GM19239 (cell line): ENCODE measurements around the gene PLEKHA7.
"Not testable (repeated sequence)": the region's sequence is repeated elsewhere in the genome, so short reads cannot be mapped to it uniquely, and the experiment has no call there.

Experiments used
- DNase-seq: peaks from one replicate; pipeline ENCODE4 v3.0.0; 2011; ENCODE audit warnings: low spot score; ENCODE audit not compliant: insufficient read length
- FAIRE-seq: peaks from 2 replicates; lab custom pipeline; 2011; peaks lifted over from hg19 to GRCh38; lab: Jason Lieb, UNC

Gene PLEKHA7, protein sequence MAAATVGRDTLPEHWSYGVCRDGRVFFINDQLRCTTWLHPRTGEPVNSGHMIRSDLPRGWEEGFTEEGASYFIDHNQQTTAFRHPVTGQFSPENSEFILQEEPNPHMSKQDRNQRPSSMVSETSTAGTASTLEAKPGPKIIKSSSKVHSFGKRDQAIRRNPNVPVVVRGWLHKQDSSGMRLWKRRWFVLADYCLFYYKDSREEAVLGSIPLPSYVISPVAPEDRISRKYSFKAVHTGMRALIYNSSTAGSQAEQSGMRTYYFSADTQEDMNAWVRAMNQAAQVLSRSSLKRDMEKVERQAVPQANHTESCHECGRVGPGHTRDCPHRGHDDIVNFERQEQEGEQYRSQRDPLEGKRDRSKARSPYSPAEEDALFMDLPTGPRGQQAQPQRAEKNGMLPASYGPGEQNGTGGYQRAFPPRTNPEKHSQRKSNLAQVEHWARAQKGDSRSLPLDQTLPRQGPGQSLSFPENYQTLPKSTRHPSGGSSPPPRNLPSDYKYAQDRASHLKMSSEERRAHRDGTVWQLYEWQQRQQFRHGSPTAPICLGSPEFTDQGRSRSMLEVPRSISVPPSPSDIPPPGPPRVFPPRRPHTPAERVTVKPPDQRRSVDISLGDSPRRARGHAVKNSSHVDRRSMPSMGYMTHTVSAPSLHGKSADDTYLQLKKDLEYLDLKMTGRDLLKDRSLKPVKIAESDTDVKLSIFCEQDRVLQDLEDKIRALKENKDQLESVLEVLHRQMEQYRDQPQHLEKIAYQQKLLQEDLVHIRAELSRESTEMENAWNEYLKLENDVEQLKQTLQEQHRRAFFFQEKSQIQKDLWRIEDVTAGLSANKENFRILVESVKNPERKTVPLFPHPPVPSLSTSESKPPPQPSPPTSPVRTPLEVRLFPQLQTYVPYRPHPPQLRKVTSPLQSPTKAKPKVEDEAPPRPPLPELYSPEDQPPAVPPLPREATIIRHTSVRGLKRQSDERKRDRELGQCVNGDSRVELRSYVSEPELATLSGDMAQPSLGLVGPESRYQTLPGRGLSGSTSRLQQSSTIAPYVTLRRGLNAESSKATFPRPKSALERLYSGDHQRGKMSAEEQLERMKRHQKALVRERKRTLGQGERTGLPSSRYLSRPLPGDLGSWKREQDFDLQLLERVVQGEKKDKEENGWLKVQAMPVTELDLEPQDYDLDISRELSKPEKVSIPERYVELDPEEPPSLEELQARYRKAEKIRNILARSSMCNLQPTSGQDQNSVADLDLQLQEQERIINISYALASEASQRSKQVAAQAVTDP

DNA sequence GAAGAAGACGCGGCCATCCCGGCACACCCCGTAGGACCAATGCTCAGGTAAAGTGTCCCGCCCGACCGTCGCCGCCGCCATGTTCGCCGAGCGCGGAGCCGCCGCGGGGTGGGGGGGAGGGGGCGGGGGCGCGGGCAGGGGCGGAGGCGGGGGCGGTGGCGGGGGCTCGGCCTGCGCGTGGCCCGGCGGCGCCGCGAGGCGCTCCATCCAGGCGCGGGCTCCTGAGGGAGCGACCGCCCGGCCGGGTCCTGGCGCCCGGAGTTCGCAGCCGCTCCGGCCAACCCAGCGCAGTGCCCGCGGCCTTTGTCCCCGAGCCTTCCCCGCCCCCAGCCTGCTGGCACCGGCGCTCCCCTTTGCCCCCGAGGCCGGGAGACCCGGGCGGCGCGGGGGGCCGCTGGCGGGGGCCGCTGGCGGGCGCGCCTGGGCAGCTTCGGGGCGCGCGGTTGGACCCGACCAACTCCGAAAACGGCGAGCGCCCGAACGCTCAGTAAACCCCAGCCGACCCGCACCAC, at the start of gene PLEKHA7:
Gene PLEKHA7, minus strand, starts transcription at position 94 of the 512 bp plus-strand sequence. Its CDS starts 13 bp downstream, at position 81.
- FAIRE-seq (no peak), DNase-seq (peak; percentile 36)

DNA sequence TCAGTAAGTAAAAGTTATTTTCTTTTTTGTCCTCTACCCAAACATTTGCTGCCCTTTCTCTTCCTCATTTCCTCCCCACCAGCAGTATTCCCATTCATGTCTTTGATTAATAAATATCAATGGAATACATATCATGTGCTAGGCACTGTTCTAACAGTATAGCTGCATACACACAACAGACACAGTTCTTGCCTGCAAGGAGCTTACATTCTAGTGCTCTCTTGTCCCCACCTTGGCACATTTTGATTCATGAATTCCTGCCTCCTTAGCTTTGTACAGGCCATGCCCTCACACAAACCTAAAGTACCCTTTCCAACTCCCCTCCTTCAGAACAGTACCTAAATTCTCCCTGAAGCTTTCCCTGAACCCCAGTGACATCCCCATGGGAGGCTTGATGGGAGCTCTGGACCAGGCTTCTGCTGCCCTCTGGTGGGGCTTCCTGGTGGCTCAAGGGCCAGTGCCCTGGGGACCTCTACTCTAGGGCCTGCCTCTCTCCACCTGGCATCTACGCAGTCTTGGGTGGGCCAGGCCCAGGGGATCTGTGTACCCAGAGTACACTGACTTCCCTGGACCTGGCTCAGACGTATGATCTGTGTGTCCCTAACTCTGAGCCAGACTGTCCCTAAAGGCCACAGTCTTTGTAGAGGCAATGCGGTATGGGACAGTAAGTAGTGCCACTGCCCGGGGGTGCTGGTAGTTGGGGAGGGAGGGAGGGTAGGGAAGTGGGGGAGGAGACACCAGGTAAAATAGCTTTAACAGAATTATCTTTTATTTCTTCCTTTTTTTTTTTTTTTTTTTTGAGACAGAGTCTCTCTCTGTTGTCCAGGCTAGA, 49.2 kb upstream of the PLEKHA7 start:
- DNase-seq (peak; percentile 25), FAIRE-seq (no peak)

- not testable (repeated sequence) for FAIRE-seq, DNase-seq
Measured at GRCh38 chr11:17051146-17051545, 36.9 kb upstream of the PLEKHA7 start.

DNA sequence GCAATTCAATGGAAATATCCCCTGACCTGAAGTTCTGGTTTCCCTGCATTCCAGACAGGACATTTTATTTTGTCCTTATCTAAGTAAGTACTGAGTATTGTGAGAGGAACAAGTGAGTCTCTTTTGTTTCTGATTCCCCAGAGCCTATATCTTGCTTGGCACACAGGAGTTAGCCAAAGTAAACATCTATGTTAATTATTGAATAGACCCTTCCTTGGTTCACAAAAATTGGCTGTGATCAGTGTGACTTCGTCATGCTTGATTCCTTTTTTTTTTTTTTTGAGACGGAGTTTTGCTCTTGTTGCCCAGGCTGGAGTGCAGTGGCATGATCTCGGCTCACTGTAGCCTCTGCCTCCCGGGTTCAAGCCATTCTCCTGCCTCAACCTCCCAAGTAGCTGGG, 34.3 kb upstream of the PLEKHA7 start:
- not testable (repeated sequence) for FAIRE-seq, DNase-seq

- FAIRE-seq (no peak), DNase-seq (no peak)
Measured at GRCh38 chr11:17046690-17047089, 32.5 kb upstream of the PLEKHA7 start.

DNA sequence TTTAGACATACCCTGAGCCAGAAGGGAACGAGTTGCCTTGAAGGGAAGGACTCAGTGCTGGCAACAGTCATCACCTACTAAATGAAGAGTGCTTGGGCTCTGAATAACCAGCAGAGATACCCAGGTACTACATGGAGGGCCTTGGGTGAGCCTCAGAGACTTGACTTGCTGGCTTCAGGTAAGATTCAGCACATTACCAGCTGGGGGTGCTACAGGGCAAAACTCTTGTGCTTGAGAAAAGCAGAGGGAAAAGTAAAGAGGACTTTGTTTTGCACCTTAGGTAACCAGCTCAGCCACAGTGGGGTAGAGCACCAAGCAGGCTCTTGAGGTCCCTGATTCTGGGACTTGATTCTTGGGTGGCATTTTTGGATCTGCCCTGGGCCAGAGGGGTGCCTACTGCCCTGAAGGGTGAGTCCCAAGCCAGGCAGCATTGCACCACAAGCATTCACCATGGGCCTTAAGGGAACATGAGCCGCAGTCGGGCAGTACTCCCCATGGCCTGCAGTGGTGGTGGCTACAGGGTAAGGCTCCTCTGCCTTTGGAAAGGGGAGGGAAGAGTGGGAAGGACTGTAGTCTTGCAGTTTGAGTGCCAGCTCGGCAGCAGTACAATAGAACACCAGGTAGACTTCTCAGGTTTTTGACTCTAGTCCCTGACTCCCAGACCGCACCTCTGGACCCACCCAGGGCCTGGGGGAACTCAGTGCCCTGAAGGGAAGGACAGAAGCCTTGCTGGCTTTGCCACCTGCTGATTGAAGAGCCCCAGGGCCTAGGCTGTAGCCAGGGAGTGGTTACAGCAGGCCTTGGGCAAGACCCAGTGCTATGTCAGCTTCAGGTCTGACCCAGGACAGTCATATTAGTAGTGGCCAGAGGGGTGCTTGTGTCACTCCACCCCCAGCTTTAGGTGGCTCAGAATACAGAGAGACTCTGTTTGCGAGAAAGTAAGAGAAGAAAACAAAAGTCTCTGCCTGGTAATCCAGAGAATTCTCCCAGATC, 22.7 kb upstream of the PLEKHA7 start:
- FAIRE-seq (no peak), DNase-seq (no peak)

GRCh38 chr11:17034027-17034426, 19.8 kb upstream of the PLEKHA7 start:
- FAIRE-seq, DNase-seq: not testable (repeated sequence)

DNA sequence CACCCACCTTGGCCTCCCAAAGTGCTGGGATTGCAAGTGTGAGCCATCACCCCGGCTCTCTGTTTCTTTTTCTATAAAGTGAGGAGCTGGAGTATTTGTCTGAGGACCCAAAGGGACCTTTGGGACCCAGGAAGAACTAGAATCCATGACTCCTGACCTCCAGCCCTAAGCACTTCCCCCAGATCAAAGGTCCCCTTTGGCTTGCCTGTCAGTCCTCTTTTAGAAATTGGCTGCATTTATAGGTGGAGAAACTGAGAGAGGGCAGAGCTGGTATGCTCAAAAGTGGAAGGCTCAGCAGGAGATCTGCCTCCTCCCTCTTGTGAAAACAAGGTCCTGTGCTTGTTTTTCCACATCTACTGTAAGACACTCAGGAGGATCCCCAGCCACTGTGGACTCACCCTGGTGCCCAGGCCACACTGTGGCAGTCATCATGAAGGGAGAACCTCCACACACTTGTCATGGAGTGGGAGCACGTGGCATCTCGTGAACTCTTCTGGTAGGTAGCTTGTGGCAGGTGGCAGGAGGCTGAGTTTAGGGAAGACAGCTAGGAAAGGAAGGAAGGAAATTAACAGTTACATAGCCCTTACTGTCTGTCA, 12.4 kb upstream of the PLEKHA7 start:
- no peak for FAIRE-seq
- no peak for DNase-seq

- FAIRE-seq = no peak
- no peak for DNase-seq
Measured at GRCh38 chr11:17024924-17025323, 10.7 kb upstream of the PLEKHA7 start.

DNA sequence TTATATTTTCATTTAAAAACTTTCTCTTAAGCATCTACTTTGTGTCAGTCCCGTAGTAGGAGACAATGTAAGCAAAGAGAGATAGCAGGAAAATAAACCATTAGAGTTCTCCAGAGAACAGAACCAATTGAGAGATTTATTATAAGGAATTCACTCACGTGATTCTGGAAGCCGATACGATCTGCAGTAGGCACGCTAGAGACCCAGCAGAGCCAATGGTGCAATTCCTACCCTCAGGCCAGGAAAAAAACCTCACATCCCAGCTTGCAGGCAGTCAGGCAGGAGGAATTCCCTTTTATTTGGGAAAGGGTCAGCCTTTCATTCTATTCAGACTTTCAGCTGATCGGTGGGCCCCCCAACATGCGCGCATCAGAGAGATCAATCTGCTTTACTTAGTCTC, 7.3 kb upstream of the PLEKHA7 start:
- no peak for FAIRE-seq
- no peak for DNase-seq

GRCh38 chr11:17020831-17021230, 6.6 kb upstream of the PLEKHA7 start:
- FAIRE-seq = no peak
- DNase-seq = no peak

DNA sequence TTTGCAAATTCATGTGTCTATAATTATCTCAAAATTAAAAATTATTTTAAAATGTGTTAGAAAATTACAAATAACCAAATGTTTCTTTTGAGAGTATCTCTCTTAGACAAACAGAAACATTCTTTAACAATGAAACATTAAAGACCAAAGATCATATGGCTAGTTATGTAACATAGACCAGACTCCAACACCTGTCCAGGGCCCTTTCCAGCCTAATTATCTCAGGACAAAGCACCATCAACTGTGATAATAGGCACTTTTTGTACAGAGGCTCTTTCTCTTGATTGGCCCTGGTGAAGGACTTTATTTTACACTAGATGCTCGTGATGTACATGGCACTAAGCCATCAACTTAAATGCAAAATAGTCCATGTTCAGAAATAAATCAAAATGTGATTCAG, 5.0 kb upstream of the PLEKHA7 start:
- FAIRE-seq (no peak), DNase-seq (no peak)

- FAIRE-seq (no peak), DNase-seq (no peak)
Measured at GRCh38 chr11:17015627-17016126, 1.5 kb upstream of the PLEKHA7 start.

DNA sequence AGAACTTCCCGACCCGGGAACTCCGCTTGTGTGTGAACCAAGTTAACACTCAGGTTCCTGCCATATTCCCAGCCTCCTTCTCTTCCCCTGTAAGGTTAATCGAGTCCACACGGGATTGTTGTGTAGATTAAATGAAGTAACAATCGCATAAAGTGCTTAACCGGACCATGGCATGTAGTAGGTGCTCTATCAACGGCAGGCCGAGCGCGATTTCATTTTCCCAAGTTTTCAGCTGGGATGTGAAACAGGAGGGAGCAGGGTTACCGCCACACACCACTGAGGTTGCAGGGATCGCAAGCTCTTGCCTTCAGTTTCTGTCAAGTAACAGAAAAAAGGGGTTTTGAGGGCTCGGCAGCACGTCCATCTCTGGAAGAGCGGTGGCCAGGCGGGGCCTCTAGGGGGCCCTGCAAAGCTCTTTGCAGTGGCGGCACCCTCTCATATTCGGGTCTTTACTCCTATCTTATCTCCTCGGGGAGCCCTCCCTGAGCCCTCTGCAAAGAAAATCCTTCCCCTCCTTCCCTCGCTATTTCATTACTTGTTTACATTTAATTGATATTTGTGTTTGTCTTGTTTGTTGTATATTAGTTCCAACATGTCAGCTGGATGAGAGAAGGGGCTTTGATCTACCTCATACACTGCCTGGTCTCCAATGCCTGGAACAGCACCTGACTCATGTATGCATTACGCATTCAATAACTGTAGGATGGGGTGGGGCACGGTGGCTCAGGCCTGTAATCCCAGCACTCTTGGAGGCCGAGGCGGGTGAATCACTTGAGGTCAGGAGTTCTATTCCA, 816 bp upstream of the PLEKHA7 start:
- peak; percentile 67 for DNase-seq
- FAIRE-seq = no peak

GRCh38 chr11:17013548-17014320, 480 bp downstream of the PLEKHA7 start:
- FAIRE-seq (no peak), DNase-seq (peak; percentile 40)
